Measurements from ENCODE around the gene TRPC5OS.

- TF ChIP-seq CTCF (IDR thresholded peaks at IDR 0.05; ENCODE audit: low read depth, low read length, missing input control) (no peak), ATF3 (IDR thresholded peaks at IDR 0.05) (no peak), HNF4G (IDR thresholded peaks at IDR 0.05) (no peak), FOXA1 (IDR thresholded peaks at IDR 0.05) (no peak)
These were observed 18.4 kb upstream of the TRPC5OS start for GRCh38 chrX:111857534-111858060.

All from liver (tissue), 3 donors.